Prostate gland (tissue), 2 donors: Measurements from ENCODE around the gene THSD4. TPM values are rescaled to one million over a fixed set of nuclear protein-coding genes. Genes with fewer than 3 reads are reported as not detected.
"Not testable (repeated sequence)": the region's sequence is repeated elsewhere in the genome, so short reads cannot be mapped to it uniquely, and the experiment has no call there.

Experiments used
- DNase-seq: peaks from one replicate; pipeline ENCODE4 v3.0.0-alpha.2; 2019; ENCODE audit warnings: low spot score
- H3K27ac ChIP-seq, 2 donors: fragments of 200-600 bp; sonication (generic); 2 replicates each; pipeline ENCODE4 v1.5.1; 2017 to 2019
- H3K27me3 ChIP-seq: fragments of 200-600 bp; sonication (generic); replicated peaks from 2 replicates; pipeline ENCODE4 v1.5.1; 2019; ENCODE audit not compliant: insufficient read depth
- H3K36me3 ChIP-seq, 2 donors: fragments of 200-600 bp; sonication (generic); 1 replicate in 1 of 2; 2 replicates in 1 of 2; pipeline versions ENCODE4 v1.5.1 to v1.8.1; 2017 to 2019
- H3K4me1 ChIP-seq: fragments of 200-600 bp; sonication (generic); replicated peaks from 2 replicates; pipeline ENCODE4 v1.5.1; 2019
- H3K4me3 ChIP-seq, 2 donors: fragments of 200-600 bp; sonication (generic); 2 replicates each; pipeline ENCODE4 v1.5.1; 2017 to 2019
- H3K9me3 ChIP-seq: fragments of 200-600 bp; sonication (generic); 2 replicates; pipeline ENCODE4 v1.5.1; 2017
- POLR2A ChIP-seq: fragments of 450-650 bp; IDR thresholded peaks from one replicate; pipeline ENCODE4 v1.6.1; 2016; ENCODE audit warnings: antibody characterized with exemption, mild to moderate bottlenecking
- POLR2AphosphoS5 ChIP-seq: sonication (generic); formaldehyde crosslinking; IDR thresholded peaks from one replicate; pipeline ENCODE4 v1.6.1; 2017; ENCODE audit warnings: antibody characterized with exemption
- WGBS: methylation state at CpG from one replicate; pipeline ENCODE4 v1.1.5; 2018; 5-methylcytosine and 5-hydroxymethylcytosine counted together
- intact Hi-C: fragments of 100-400 bp; cut with DNase I; formaldehyde crosslinking; loops from one replicate; pipeline ENCODE4 v1.14.2; 2022
- total RNA-seq, 2 donors: library from RNA; depleted of rRNA; stranded (reverse); fragments of >200 nt; gene quantifications; one replicate each; pipeline ENCODE4 v1.1.0, GENCODE V29; 2016
- TF ChIP-seq, protein P1 (sequence below), 4 experiments: fragments of 200-600 bp in 2 of 4; fragments of 450-650 bp in 2 of 4; sonication (generic) in 2 of 4; IDR thresholded peaks; 1 replicate in 3 of 4; 2 replicates in 1 of 4; pipeline ENCODE4 v1.5.1; 2016 to 2019; ENCODE audit warnings: antibody characterized with exemption in 4 of 4, mild to moderate bottlenecking in 2 of 4, moderate library complexity in 2 of 4

Gene THSD4
- total RNA-seq, 2 donors from 2014 or later, result 84.1 to 223 TPM

- H3K4me1 ChIP-seq, result peaks cover 2% of the 10 kb centered on the region
- no peaks in the 10 kb centered on the region for H3K9me3 ChIP-seq
- no peaks in the 10 kb centered on the region for H3K36me3 ChIP-seq
- intact Hi-C loops, result no loop called here
- 37% methylated on average over 8 of the region's 8 CpGs for WGBS
- TF ChIP-seq, protein P1, sequence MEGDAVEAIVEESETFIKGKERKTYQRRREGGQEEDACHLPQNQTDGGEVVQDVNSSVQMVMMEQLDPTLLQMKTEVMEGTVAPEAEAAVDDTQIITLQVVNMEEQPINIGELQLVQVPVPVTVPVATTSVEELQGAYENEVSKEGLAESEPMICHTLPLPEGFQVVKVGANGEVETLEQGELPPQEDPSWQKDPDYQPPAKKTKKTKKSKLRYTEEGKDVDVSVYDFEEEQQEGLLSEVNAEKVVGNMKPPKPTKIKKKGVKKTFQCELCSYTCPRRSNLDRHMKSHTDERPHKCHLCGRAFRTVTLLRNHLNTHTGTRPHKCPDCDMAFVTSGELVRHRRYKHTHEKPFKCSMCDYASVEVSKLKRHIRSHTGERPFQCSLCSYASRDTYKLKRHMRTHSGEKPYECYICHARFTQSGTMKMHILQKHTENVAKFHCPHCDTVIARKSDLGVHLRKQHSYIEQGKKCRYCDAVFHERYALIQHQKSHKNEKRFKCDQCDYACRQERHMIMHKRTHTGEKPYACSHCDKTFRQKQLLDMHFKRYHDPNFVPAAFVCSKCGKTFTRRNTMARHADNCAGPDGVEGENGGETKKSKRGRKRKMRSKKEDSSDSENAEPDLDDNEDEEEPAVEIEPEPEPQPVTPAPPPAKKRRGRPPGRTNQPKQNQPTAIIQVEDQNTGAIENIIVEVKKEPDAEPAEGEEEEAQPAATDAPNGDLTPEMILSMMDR (IDR thresholded peaks at IDR 0.05), result no peak
- no peak for TF ChIP-seq POLR2AphosphoS5
- no peak for TF ChIP-seq POLR2A
- no peak overlapping the region for H3K27ac ChIP-seq
- H3K27me3 ChIP-seq, result no peaks in the 10 kb centered on the region
- H3K4me3 ChIP-seq, result no peak overlapping the region
- DNase-seq, result no peak
Observed at GRCh38 chr15:71120428-71120944, 5.2 kb downstream of the THSD4 start.

DNA sequence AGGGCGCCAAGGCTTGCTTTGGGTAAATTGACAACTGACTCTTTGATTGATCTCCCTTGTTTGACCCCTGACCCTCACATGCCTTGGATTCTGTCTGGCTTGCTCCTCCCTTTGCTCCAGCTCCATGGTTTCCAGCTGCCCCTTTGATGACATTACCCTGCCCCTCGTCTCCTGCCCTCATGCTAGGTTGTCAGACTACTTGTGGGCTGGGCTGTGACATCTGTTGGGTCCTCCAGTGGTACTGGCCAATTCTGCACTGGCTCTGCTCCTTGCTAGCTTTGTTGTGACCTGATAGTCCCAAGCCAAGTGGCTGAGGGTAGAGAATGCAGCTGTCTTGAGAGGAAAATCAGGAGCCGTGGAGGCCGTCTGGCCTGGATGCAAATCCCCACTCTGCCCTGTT, 6.2 kb downstream of the THSD4 start:
- Histone ChIP-seq H3K4me1 (peaks cover 4% of the 10 kb centered on the region), H3K36me3 (no peaks in the 10 kb centered on the region), H3K27me3 (no peaks in the 10 kb centered on the region), H3K4me3 (no peak overlapping the region), H3K9me3 (no peaks in the 10 kb centered on the region), H3K27ac (no peak overlapping the region)
- no peak for DNase-seq
- 57% methylated on average over 4 of the region's 4 CpGs for WGBS
- TF ChIP-seq POLR2AphosphoS5 (no peak), POLR2A (no peak)
- TF ChIP-seq, protein P1 (IDR thresholded peaks at IDR 0.05), result no peak
- intact Hi-C loops, result no loop called here

GRCh38 chr15:71124937-71125790, 9.9 kb downstream of the THSD4 start:
- Histone ChIP-seq H3K27ac (peak overlapping the region; percentile 57 to 73), H3K4me1 (peaks cover 4% of the 10 kb centered on the region), H3K9me3 (no peaks in the 10 kb centered on the region), H3K27me3 (no peaks in the 10 kb centered on the region), H3K4me3 (no peak overlapping the region), H3K36me3 (no peaks in the 10 kb centered on the region)
- 27% methylated on average over 8 of the region's 8 CpGs for WGBS
- intact Hi-C loops, result no loop called here
- peak; percentile 36 for DNase-seq
- TF ChIP-seq POLR2AphosphoS5 (peak; percentile 62), POLR2A (no peak)
- TF ChIP-seq, protein P1 (IDR thresholded peaks at IDR 0.05), result peak in 1 of 4 experiments; percentile 36

DNA sequence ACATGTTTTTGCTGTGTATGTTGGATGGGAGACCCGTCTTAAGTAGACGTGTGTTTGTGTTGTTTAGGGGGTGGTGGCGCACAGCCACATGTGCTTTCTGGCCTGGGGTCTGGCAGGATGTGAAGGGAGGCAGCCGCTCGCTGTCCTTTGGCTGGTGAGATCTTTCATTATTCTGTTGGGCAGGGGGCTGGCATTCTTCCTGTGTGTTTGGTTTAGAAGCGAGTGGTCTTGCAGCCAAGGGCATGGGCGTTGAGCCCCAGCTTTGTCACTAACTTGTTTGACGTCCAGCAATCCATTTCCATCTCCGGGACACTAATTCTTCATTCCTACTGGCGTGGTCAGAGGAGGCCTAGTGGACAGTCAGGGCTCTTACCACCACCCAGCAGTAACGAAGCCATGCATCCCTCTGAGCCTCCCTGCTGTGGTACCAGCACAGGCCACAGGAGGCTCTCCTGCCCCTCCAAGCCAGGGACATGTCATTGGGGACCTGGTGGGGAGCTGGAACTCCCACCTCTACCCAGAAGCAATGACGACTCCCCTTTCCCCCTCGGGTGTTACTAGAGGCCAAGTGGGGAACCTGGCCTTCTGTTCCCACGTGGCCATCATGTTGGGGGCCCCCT, 10.7 kb downstream of the THSD4 start:
- 86% methylated on average over 14 of the region's 14 CpGs for WGBS
- H3K4me1 ChIP-seq, result peaks cover 4% of the 10 kb centered on the region
- intact Hi-C loops, result no loop called here

DNA sequence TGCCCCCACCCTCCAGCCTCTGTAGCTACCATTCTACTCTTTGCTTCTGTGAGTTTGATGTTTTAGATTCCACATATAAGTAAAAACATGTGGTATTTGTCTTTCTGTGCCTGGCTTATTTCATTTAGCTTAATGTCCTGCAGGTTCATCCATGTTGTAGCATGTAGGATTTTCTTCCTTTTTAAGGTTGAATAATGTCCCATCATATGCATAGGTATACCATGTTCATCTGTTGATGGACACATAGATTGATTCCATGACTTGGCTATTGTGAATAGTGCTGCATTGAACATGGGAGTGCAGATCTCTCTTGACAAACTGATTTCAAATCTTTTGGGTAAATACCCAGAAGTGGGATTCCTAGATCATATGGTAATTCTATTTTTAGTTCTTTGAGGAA, 11.8 kb downstream of the THSD4 start:
- DNase-seq, result no peak
- Histone ChIP-seq H3K4me3 (no peak overlapping the region), H3K27ac (no peak overlapping the region), H3K27me3 (no peaks in the 10 kb centered on the region), H3K9me3 (no peaks in the 10 kb centered on the region), H3K36me3 (no peaks in the 10 kb centered on the region), H3K4me1 (peaks cover 4% of the 10 kb centered on the region)
- intact Hi-C loops, result no loop called here
- TF ChIP-seq POLR2A (no peak), POLR2AphosphoS5 (no peak)
- TF ChIP-seq, protein P1 (IDR thresholded peaks at IDR 0.05), result no peak

More for the DNA sequence above, 10.7 kb downstream of the THSD4 start:
- Histone ChIP-seq H3K27me3 (no peaks in the 10 kb centered on the region), H3K9me3 (no peaks in the 10 kb centered on the region), H3K4me3 (no peak overlapping the region), H3K36me3 (no peaks in the 10 kb centered on the region), H3K27ac (peak overlapping the region; percentile 57 to 73)
- no peak for TF ChIP-seq POLR2A
- DNase-seq, result no peak

GRCh38 chr15:71128159-71128558, 12.9 kb downstream of the THSD4 start:
- H3K36me3 ChIP-seq, DNase-seq, H3K4me3 ChIP-seq, H3K4me1 ChIP-seq, H3K9me3 ChIP-seq, intact Hi-C loops, H3K27ac ChIP-seq, H3K27me3 ChIP-seq: not testable (repeated sequence)
- 91% methylated on average over 6 of the region's 6 CpGs for WGBS
